ENCODE results near the gene NOX3. TPM values are rescaled to one million over a fixed set of nuclear protein-coding genes. Genes with fewer than 3 reads are reported as not detected.

Gene NOX3
- total RNA-seq, 1 experiment from 2014 or later, result not detected

GRCh38 chr6:155498370-155498769, 42.7 kb upstream of the NOX3 start:
- H3K27me3 Mint-ChIP-seq (ENCODE audit: insufficient read depth, unreplicated experiment), result no peaks in the 10 kb centered on the region
- intact Hi-C loops (cut with micrococcal nuclease), result loop anchor here (1.0 kb wide), 1 partner anchor 171 kb away; no protein-coding TSS in a partner anchor
- no peak overlapping the region for H3K27ac Mint-ChIP-seq (ENCODE audit: low read depth, unreplicated experiment)
- no peaks in the 10 kb centered on the region for H3K36me3 Mint-ChIP-seq (ENCODE audit: insufficient read depth, unreplicated experiment)
- peaks cover 2% of the 10 kb centered on the region for H3K9me3 Mint-ChIP-seq (ENCODE audit: unreplicated experiment)
- ChIA-PET POLR2A (interaction anchor here (0.7 kb wide), 1 partner anchor 23 kb away, joined by 3 read pairs; no protein-coding TSS in a partner anchor), CTCF (interaction anchor here (0.6 kb wide), 2 partner anchors 170 to 346 kb away, joined by 3 read pairs; no protein-coding TSS in a partner anchor)
- no peak for DNase-seq (ENCODE audit: unreplicated experiment)
- H3K4me1 Mint-ChIP-seq (ENCODE audit: insufficient read depth, unreplicated experiment), result peaks cover 9% of the 10 kb centered on the region
- no peak for TF ChIP-seq CTCF (IDR thresholded peaks at IDR 0.05; ENCODE audit: unreplicated experiment)
- no peak overlapping the region for H3K4me3 Mint-ChIP-seq (ENCODE audit: unreplicated experiment)
- BruUV-seq (replicated peaks), result no TSS peak

- intact Hi-C loops (cut with micrococcal nuclease), result no loop called here
- BruUV-seq (replicated peaks), result no TSS peak
- ChIA-PET POLR2A (no interaction called here), CTCF (interaction anchor here (0.6 to 0.8 kb wide), 3 partner anchors 8 to 169 kb away, joined by 3 read pairs; no protein-coding TSS in a partner anchor)
- Mint-ChIP-seq H3K4me3 (ENCODE audit: unreplicated experiment) (no peak overlapping the region), H3K9me3 (ENCODE audit: unreplicated experiment) (no peaks in the 10 kb centered on the region), H3K27me3 (ENCODE audit: insufficient read depth, unreplicated experiment) (no peaks in the 10 kb centered on the region), H3K27ac (ENCODE audit: low read depth, unreplicated experiment) (no peak overlapping the region), H3K4me1 (ENCODE audit: insufficient read depth, unreplicated experiment) (peaks cover 20% of the 10 kb centered on the region), H3K36me3 (ENCODE audit: insufficient read depth, unreplicated experiment) (no peaks in the 10 kb centered on the region)
- no peak for TF ChIP-seq CTCF (IDR thresholded peaks at IDR 0.05; ENCODE audit: unreplicated experiment)
- DNase-seq (ENCODE audit: unreplicated experiment), result no peak
These were observed 41.6 kb upstream of the NOX3 start for GRCh38 chr6:155497273-155497672.

- peak; percentile 62 for DNase-seq (ENCODE audit: unreplicated experiment)
- intact Hi-C loops (cut with micrococcal nuclease), result no loop called here
- no peaks in the 10 kb centered on the region for H3K27me3 Mint-ChIP-seq (ENCODE audit: insufficient read depth, unreplicated experiment)
- H3K4me3 Mint-ChIP-seq (ENCODE audit: unreplicated experiment), result no peak overlapping the region
- TF ChIP-seq CTCF (IDR thresholded peaks at IDR 0.05; ENCODE audit: unreplicated experiment), result no peak
- peaks cover 22% of the 10 kb centered on the region for H3K4me1 Mint-ChIP-seq (ENCODE audit: insufficient read depth, unreplicated experiment)
- H3K36me3 Mint-ChIP-seq (ENCODE audit: insufficient read depth, unreplicated experiment), result no peaks in the 10 kb centered on the region
- no TSS peak for BruUV-seq (replicated peaks)
- ChIA-PET CTCF (interaction anchor here (0.9 kb wide), 1 partner anchor 168 kb away, joined by 4 read pairs; no protein-coding TSS in a partner anchor), POLR2A (interaction anchor here (1.5 to 3.2 kb wide), 3 partner anchors 10 to 77 kb away, joined by 4 to 14 read pairs (median 12); no protein-coding TSS in a partner anchor)
- H3K9me3 Mint-ChIP-seq (ENCODE audit: unreplicated experiment), result no peaks in the 10 kb centered on the region
- peak overlapping the region; percentile 64 for H3K27ac Mint-ChIP-seq (ENCODE audit: low read depth, unreplicated experiment)
These were observed 39.6 kb upstream of the NOX3 start for GRCh38 chr6:155495011-155495768.

GRCh38 chr6:155493694-155494143, 38.1 kb upstream of the NOX3 start:
- Mint-ChIP-seq H3K4me1 (ENCODE audit: insufficient read depth, unreplicated experiment) (peaks cover 22% of the 10 kb centered on the region), H3K4me3 (ENCODE audit: unreplicated experiment) (no peak overlapping the region), H3K9me3 (ENCODE audit: unreplicated experiment) (no peaks in the 10 kb centered on the region), H3K27me3 (ENCODE audit: insufficient read depth, unreplicated experiment) (no peaks in the 10 kb centered on the region), H3K36me3 (ENCODE audit: insufficient read depth, unreplicated experiment) (no peaks in the 10 kb centered on the region), H3K27ac (ENCODE audit: low read depth, unreplicated experiment) (peak overlapping the region; percentile 64)
- BruUV-seq (replicated peaks), result TSS peak; percentile 19
- peak; percentile 95 for DNase-seq (ENCODE audit: unreplicated experiment)
- no peak for TF ChIP-seq CTCF (IDR thresholded peaks at IDR 0.05; ENCODE audit: unreplicated experiment)
- CTCF ChIA-PET, result interaction anchor here (0.7 kb wide), 1 partner anchor 82 kb away, joined by 3 read pairs; no protein-coding TSS in a partner anchor
- POLR2A ChIA-PET, result interaction anchor here (0.6 to 3.2 kb wide), 3 partner anchors 11 to 35 kb away, joined by 3 to 14 read pairs (median 5); no protein-coding TSS in a partner anchor
- intact Hi-C loops (cut with micrococcal nuclease), result no loop called here
